ENCODE data around the gene FARS2.

The FARS2 gene

DNA sequence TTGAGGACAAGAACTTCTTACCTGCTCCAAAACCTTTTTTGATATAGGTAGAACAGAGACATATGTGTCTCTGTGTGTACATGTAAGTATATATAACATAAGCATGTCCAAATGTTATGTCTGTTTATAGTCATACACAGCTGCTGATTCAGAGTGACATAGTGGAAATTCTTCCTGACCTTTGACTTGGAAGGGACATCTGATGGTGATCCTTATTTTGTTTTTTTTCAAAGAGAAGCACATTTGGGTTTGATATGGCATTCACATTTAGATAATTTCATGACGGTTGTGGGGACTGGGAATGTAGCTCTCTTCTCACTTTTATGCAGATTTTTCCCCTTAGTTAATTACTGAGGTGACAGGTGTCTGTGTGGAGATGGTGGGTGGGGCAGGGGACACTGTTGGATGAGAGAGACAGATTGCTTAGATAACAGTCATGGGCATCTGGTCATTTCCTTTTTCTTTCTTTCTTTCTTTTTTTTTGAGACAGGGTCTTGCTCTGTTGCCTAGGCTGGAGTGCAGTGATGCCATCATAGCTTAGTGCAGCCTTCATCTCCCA lies 39.0 kb downstream of the FARS2 start:
- TF ChIP-seq, protein P1, sequence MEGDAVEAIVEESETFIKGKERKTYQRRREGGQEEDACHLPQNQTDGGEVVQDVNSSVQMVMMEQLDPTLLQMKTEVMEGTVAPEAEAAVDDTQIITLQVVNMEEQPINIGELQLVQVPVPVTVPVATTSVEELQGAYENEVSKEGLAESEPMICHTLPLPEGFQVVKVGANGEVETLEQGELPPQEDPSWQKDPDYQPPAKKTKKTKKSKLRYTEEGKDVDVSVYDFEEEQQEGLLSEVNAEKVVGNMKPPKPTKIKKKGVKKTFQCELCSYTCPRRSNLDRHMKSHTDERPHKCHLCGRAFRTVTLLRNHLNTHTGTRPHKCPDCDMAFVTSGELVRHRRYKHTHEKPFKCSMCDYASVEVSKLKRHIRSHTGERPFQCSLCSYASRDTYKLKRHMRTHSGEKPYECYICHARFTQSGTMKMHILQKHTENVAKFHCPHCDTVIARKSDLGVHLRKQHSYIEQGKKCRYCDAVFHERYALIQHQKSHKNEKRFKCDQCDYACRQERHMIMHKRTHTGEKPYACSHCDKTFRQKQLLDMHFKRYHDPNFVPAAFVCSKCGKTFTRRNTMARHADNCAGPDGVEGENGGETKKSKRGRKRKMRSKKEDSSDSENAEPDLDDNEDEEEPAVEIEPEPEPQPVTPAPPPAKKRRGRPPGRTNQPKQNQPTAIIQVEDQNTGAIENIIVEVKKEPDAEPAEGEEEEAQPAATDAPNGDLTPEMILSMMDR (IDR thresholded peaks at IDR 0.05) = no peak
- Histone ChIP-seq H3K4me1 (ENCODE audit: control insufficient read depth in 1 of 2, insufficient read depth in 1 of 2, low read depth in 1 of 2, low read length in 1 of 2) (peaks cover 0 to 5% of the 10 kb centered on the region in 2 experiments), H3K9me3 (no peaks in the 10 kb centered on the region), H3K27me3 (no peaks in the 10 kb centered on the region), H3K27ac (no peak overlapping the region), H3K4me3 (ENCODE audit: low read depth in 1 of 2, low read length in 1 of 2) (no peak overlapping the region), H3K36me3 (no peaks in the 10 kb centered on the region)

GRCh38 chr6:5302220-5302946 lies 41.1 kb downstream of the FARS2 start:
- Histone ChIP-seq H3K27me3 (no peaks in the 10 kb centered on the region), H3K9me3 (no peaks in the 10 kb centered on the region), H3K36me3 (no peaks in the 10 kb centered on the region), H3K4me1 (ENCODE audit: control insufficient read depth in 1 of 2, insufficient read depth in 1 of 2, low read depth in 1 of 2, low read length in 1 of 2) (peaks cover 0 to 5% of the 10 kb centered on the region in 2 experiments), H3K4me3 (ENCODE audit: low read depth in 1 of 2, low read length in 1 of 2) (no peak overlapping the region), H3K27ac (no peak overlapping the region)
- TF ChIP-seq, protein P1 (IDR thresholded peaks at IDR 0.05) = no peak

DNA sequence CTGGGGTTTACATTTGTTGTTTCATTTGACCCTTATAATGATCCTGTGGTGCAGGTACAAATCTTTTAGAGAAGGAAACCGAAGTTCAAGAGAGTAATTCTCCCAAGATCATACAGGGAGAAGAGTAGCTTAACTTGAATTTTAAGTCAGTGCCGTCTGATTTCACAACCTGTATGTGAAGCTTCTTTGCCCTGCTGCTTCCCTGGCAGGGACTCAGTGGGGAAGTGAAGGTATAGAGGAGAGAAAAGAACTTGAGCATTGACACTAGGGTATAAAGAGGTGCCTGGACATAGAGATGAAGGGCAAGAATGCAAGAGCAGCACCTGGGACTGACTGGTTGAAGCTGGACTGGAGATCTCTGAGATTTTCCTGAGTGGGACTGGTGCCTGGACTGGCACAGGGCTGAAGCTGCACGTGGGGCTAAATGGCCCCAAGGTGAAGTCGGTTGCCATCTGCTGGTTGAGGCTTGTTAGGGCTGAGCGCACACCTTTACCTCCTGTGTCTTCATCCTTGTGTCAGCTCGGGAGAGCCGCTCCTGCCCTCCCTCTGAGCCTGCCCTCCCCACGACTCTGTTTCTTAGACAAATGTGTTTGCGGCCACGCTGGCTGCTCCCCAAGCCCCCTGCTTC lies 41.8 kb downstream of the FARS2 start:
- no peaks in the 10 kb centered on the region for H3K36me3 ChIP-seq
- TF ChIP-seq, protein P1 (IDR thresholded peaks at IDR 0.05) = no peak
- H3K4me1 ChIP-seq (ENCODE audit: control insufficient read depth in 1 of 2, insufficient read depth in 1 of 2, low read depth in 1 of 2, low read length in 1 of 2) = peaks cover 0 to 5% of the 10 kb centered on the region in 2 experiments
- no peak overlapping the region for H3K27ac ChIP-seq
- no peaks in the 10 kb centered on the region for H3K27me3 ChIP-seq
- no peaks in the 10 kb centered on the region for H3K9me3 ChIP-seq
- no peak overlapping the region for H3K4me3 ChIP-seq (ENCODE audit: low read depth in 1 of 2, low read length in 1 of 2)

GRCh38 chr6:5303682-5304081 lies 42.4 kb downstream of the FARS2 start:
- Histone ChIP-seq H3K4me1 (ENCODE audit: control insufficient read depth in 1 of 2, insufficient read depth in 1 of 2, low read depth in 1 of 2, low read length in 1 of 2) (peaks cover 0 to 5% of the 10 kb centered on the region in 2 experiments), H3K27me3 (no peaks in the 10 kb centered on the region), H3K27ac (no peak overlapping the region), H3K36me3 (no peaks in the 10 kb centered on the region), H3K4me3 (ENCODE audit: low read depth in 1 of 2, low read length in 1 of 2) (no peak overlapping the region), H3K9me3 (no peaks in the 10 kb centered on the region)
- TF ChIP-seq, protein P1 (IDR thresholded peaks at IDR 0.05) = no peak

- Histone ChIP-seq H3K4me1 (ENCODE audit: control insufficient read depth in 1 of 2, insufficient read depth in 1 of 2, low read depth in 1 of 2, low read length in 1 of 2) (peaks cover 0 to 5% of the 10 kb centered on the region in 2 experiments), H3K36me3 (no peaks in the 10 kb centered on the region), H3K27me3 (no peaks in the 10 kb centered on the region), H3K4me3 (ENCODE audit: low read depth in 1 of 2, low read length in 1 of 2) (no peak overlapping the region), H3K27ac (no peak overlapping the region), H3K9me3 (no peaks in the 10 kb centered on the region)
- TF ChIP-seq, protein P1 (IDR thresholded peaks at IDR 0.05) = no peak
These were observed 44.8 kb downstream of the FARS2 start for GRCh38 chr6:5305968-5306626.

Measured in neutrophil (primary cell).